Right renal cortex interstitium (tissue), 3 donors: ENCODE results near the gene CPNE4. TPM values are rescaled to one million over a fixed set of nuclear protein-coding genes. Genes with fewer than 3 reads are reported as not detected.

Experiments
- DNase-seq, 3 donors: peaks; one replicate each; pipeline ENCODE4 v3.0.0-alpha.2; 2013; ENCODE audit warnings: low read depth in 3 of 3, low spot score in 2 of 3
- polyA plus RNA-seq, 3 donors: library from polyadenylated mRNA; unstranded; fragments of 120-200 nt; gene quantifications; one replicate each; pipeline ENCODE4 v1.2.1, GENCODE V29; 2013; ENCODE audit not compliant: insufficient read length in 3 of 3

CPNE4 gene
- polyA plus RNA-seq, 3 donors: 0.19 to 0.42 (median 0.28) TPM

- no peak for DNase-seq
Measured at GRCh38 chr3:131547585-131547984, 487.2 kb downstream of the CPNE4 start.

- DNase-seq: no peak
Measured at GRCh38 chr3:131546441-131546840, 488.4 kb downstream of the CPNE4 start.

GRCh38 chr3:131544557-131544956 is 490.3 kb downstream of the CPNE4 start:
- no peak for DNase-seq

GRCh38 chr3:131543714-131544113 is 491.1 kb downstream of the CPNE4 start:
- no peak for DNase-seq

GRCh38 chr3:131541288-131541687 is 493.5 kb downstream of the CPNE4 start:
- no peak for DNase-seq

- DNase-seq: no peak
Measured at GRCh38 chr3:131540821-131541220, 494.0 kb downstream of the CPNE4 start.

- DNase-seq: no peak
Measured at GRCh38 chr3:131540143-131540542, 494.7 kb downstream of the CPNE4 start.

- no peak for DNase-seq
Measured at GRCh38 chr3:131538968-131539367, 495.8 kb downstream of the CPNE4 start.

- no peak for DNase-seq
Measured at GRCh38 chr3:131537531-131537930, 497.3 kb downstream of the CPNE4 start.

GRCh38 chr3:131535596-131535995 is 499.2 kb downstream of the CPNE4 start:
- DNase-seq: no peak

- no peak for DNase-seq
Measured at GRCh38 chr3:131535131-131535530, 499.7 kb downstream of the CPNE4 start.

GRCh38 chr3:131532645-131533044 is 502.2 kb downstream of the CPNE4 start:
- DNase-seq: no peak

GRCh38 chr3:131530843-131531242 is 504.0 kb downstream of the CPNE4 start:
- DNase-seq: no peak

- no peak for DNase-seq
Measured at GRCh38 chr3:131530388-131530787, 504.4 kb downstream of the CPNE4 start.

- peak in 2 of 3 donors; percentile 42 to 58 for DNase-seq
Measured at GRCh38 chr3:131526801-131527347, 507.9 kb downstream of the CPNE4 start.

- DNase-seq: no peak
Measured at GRCh38 chr3:131518680-131519079, 516.1 kb downstream of the CPNE4 start.

GRCh38 chr3:131505421-131505820 is 529.4 kb downstream of the CPNE4 start:
- no peak for DNase-seq

GRCh38 chr3:131503320-131503635 is 531.5 kb downstream of the CPNE4 start:
- DNase-seq: no peak

- peak; percentile 61 to 78 (median 78) for DNase-seq
Measured at GRCh38 chr3:131502530-131503319, 532.1 kb downstream of the CPNE4 start, which contains the start of gene MRPL3. Gene MRPL3, minus strand, starts transcription at chr3:131502971. Its CDS starts 150 bp downstream, at chr3:131502821.

GRCh38 chr3:131501949-131502348 is 532.9 kb downstream of the CPNE4 start:
- no peak for DNase-seq

- DNase-seq: no peak
Measured at GRCh38 chr3:131494706-131495105, 540.1 kb downstream of the CPNE4 start.

- DNase-seq: no peak
Measured at GRCh38 chr3:131491775-131492174, 543.0 kb downstream of the CPNE4 start.
